Measurements from ENCODE around the gene SLC25A51.

- TF ChIP-seq POLR2A (IDR thresholded peaks at IDR 0.05) (no peak), POLR2AphosphoS5 (IDR thresholded peaks at IDR 0.05) (no peak), EP300 (IDR thresholded peaks at IDR 0.05) (no peak)
- TF ChIP-seq, protein P1, sequence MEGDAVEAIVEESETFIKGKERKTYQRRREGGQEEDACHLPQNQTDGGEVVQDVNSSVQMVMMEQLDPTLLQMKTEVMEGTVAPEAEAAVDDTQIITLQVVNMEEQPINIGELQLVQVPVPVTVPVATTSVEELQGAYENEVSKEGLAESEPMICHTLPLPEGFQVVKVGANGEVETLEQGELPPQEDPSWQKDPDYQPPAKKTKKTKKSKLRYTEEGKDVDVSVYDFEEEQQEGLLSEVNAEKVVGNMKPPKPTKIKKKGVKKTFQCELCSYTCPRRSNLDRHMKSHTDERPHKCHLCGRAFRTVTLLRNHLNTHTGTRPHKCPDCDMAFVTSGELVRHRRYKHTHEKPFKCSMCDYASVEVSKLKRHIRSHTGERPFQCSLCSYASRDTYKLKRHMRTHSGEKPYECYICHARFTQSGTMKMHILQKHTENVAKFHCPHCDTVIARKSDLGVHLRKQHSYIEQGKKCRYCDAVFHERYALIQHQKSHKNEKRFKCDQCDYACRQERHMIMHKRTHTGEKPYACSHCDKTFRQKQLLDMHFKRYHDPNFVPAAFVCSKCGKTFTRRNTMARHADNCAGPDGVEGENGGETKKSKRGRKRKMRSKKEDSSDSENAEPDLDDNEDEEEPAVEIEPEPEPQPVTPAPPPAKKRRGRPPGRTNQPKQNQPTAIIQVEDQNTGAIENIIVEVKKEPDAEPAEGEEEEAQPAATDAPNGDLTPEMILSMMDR (IDR thresholded peaks at IDR 0.05), result no peak
Measured at GRCh38 chr9:37914154-37914551, 10.2 kb upstream of the SLC25A51 start.

Data from upper lobe of left lung (tissue), 4 donors.